ENCODE results near the gene CNN2.

The CNN2 gene

DNA sequence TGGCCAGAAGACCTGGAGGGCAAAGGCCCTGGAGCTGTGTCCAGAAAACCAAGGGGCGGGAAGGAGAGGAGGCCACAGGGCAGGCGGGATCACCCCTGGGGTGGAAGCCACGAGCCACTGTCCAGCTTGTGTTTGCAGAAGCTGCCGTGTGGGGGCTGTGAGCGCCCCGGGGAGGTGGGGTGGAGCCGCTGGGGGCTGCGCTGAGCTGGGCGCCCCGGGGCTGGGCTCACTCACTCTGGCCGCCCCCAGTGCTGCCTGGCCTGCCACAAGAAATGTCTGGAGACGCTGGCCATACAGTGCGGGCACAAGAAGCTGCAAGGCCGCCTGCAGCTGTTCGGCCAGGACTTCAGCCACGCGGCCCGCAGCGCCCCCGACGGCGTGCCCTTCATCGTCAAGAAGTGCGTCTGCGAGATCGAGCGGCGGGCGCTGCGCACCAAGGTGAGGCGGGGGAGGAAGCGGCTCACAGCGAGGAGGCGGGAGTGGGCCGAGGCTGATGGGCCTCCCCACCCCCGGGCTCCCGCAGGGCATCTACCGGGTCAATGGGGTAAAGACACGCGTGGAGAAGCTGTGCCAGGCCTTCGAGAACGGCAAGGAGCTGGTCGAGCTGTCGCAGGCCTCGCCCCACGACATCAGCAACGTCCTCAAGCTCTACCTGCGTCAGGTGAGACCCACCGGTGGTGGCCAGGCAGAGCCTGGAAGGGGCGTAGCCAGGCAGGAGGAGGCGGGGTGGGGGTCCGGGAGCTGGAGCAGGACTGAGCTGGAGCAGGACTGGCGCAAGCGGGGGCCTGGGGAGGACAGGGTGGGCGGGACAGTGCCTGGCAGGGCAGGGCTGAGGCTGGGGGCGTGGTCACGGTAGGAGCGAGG is 55.1 kb downstream of the CNN2 start:
- no peak for DNase-seq (ENCODE audit: low read depth in 2 of 2)

DNA sequence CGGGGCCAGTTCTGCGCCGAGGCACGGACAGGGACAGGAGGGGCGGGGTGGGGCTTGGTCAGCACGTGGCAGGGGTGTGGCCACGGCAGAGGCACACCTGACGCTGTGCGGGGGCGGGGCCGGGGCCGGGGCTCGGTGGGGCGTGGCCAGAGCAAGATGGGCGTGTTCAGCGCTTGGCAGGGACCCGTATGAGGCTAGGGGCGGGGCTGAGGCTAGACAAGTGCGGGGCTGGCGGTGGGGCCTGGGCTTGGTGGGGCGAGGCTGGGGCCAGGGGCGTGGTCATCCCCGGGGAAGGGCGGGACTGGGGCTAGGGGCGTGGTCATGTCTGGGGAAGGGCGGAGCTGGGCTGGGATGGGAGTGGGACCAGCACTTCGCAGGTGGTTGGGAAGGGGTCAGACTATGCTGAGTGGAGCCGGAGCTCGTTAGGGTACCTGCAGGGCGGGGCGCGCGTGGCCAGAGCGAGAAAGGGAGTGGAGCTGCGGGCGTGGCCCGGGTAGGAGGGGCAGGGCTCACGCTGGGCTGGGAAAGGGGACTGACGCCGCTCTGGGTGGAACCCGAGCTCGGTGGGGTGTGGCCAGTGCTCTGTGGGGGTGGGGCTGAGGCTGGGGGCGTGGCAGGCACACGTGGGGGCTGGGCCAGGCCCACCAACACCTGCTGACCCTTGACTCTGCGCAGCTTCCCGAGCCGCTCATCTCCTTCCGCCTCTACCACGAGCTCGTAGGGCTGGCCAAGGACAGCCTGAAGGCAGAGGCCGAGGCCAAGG is 55.9 kb downstream of the CNN2 start:
- peak in 1 of 2 donors; percentile 59 for DNase-seq (ENCODE audit: low read depth in 2 of 2)

DNA sequence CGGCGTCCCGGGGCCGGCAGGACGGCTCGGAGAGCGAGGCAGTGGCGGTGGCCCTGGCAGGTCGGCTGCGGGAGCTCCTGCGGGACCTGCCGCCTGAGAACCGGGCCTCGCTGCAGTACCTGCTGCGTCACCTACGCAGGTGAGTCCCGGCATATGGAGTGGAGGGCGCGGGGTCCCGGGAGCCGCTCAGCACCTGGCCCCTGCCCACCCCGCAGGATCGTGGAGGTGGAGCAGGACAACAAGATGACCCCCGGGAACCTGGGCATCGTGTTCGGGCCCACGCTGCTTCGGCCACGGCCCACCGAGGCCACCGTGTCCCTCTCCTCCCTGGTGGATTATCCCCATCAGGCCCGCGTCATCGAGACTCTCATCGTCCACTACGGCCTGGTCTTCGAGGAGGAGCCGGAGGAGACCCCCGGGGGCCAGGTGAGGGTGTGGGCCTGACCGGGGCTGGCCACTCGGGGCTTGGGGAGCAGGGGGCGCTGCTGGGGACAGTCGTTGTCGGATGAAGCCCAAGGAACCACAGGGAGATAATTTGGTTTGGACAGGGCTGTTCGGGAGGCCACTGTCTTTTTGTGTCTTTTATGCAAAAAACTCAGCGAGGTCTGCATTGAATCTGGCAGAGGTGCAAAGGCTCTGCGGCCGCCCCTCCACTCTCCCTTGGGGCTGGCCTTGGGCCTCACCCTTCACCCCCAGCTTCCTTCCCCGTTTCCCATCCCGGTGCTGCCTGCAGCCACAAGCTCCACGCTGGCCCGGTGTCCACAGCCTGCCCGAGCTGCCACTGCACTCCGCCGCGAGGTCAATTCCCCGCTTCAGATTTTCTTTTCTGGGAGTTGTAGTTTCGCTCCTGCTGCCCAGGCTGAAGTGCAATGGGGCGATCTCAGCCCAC is 56.8 kb downstream of the CNN2 start:
- no peak for DNase-seq (ENCODE audit: low read depth in 2 of 2)

DNA sequence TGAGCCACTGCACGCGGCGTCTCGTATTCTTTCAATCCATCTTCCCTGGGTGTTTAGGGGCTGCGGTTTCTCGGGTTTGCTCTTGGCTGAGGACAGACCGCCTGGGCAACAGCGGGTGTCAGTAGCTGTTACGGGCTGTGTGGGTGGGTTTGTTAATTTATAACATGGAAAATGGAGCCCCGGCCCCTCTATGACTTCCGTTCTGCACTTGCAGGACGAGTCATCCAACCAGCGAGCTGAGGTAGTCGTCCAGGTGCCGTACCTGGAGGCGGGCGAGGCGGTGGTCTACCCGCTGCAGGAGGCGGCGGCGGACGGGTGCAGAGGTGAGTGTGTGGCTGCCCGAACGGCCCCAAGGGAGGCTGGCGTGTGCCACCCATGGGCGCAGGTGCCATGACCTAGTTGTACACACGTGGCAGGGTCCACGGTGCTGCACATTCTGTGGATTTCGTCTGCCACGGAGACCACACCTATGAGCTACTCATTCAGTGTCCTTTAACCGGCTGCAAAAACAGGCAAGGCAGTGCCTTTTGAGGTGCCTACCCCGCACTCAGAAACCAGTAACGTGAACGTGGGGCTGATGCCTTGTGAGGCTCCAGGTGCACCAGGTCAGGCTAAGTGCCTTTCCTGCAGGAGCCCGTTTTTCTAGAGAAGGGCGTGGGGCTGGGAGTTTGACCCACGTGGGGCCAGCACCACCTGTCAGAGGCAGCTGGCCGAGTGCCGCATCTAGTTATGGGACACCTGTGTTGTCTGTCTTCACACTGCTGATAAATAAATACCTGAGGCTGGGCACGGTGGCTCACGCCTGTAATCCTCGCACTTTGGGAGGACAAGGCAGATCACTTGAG is 57.8 kb downstream of the CNN2 start:
- DNase-seq (ENCODE audit: low read depth in 2 of 2) = no peak

DNA sequence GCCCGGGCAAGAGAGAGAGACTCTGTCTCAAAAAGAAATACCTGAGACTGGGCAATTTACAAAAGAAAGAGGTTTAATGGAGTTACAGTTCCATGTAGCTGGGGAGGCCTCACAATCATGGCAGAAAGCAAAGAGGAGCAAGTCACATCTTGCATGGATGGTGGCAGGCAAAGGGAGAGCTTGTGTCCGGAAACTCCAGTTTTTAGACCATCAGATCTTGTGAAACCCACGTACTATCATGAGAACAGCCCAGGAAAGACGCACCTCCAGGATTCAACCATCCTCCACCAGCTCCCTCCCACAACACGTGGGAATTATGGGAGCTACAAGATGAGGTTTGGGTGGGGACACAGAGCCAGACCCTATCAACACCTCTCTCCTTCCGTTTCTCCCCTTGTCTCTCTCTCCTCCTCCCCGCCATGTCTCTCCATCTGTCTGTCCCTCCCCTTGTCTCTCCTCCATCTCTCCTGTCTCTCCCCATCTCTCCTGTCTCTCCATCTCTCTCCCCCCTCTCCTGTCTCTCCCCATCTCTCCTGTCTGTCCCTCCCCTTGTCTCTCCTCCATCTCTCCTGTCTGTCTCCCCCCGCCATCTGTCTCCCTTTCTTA is 58.7 kb downstream of the CNN2 start:
- DNase-seq (ENCODE audit: low read depth in 2 of 2) = no peak

DNA sequence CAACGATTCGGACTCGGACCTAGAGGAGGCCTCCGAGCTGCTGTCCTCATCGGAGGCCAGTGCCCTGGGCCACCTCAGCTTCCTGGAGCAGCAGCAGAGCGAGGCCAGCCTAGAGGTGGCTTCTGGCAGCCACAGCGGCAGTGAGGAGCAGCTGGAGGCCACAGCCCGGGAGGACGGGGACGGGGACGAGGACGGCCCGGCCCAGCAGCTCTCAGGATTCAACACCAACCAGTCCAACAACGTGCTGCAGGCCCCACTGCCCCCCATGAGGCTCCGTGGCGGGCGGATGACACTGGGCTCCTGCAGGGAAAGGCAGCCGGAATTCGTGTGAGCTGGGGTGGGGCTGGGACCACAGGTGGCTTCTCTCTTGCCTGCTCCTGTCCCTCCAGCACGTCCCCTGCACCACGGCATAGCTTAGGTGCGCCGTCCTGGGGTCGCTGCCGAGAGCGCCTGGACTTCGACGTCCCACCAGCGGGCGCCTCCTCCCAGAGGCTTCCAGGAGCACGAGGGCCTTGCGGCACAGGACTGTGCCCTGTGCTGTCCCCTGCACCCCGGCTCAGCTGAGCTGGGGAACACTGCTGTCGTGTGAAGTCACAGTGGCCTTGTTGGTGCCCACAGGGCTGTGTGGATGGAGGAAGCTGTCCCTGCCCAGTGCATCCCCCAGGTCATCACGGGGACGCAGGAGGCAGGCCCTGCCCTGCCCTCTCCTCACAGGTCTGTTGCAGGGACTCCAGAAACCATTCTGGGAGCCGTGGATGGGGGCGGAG is 59.5 kb downstream of the CNN2 start:
- DNase-seq (ENCODE audit: low read depth in 2 of 2) = no peak

DNA sequence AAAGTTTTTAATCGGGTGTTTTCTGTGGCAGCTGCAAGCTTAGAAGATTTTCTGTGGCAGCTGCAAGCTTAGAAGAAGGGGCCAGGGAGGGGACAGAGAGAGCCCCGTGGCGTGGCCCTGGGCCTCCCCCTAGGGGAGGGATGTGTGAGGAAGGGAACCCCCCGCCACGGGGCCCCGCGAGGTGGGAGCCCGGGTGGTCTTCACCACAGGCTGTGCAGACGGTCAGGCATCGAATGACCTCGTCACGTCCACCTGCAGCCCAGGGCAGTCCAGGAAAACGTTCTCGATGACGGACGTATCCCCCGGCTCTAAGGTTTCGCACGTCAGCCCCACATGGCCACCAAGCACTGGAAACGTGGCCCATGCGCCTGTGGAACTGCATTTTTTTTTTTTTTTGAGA is 60.2 kb downstream of the CNN2 start:
- no peak for DNase-seq (ENCODE audit: low read depth in 2 of 2)

DNA sequence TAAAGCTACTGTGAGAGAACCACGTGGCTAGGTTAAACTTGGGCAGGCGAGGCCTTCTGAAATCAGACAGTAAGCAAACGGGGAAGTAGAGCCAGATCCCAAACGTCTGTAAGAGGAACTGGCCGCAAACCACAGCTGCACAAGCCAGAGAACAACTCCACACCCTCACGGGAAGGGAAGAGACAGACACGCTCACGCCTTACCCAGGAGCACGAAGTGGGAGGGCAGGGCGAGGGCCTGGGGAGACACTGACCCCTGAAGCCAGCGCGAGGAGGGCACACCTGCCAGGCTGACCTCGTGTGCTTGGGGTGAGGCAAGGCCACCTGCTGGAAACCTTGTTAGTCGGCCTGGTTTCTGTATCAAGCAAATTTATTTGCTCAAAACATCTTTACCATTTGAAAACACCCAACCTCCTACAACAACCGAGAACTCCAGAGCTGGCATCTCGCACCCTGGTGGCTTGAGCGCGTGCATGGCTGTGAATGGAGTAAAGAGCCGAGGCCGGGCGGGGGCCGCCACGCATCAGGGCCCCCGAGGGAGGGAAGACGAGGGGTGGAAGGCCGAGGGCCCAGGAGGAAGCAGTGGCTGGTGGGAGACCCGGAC is 61.5 kb downstream of the CNN2 start:
- no peak for DNase-seq (ENCODE audit: low read depth in 2 of 2)

DNA sequence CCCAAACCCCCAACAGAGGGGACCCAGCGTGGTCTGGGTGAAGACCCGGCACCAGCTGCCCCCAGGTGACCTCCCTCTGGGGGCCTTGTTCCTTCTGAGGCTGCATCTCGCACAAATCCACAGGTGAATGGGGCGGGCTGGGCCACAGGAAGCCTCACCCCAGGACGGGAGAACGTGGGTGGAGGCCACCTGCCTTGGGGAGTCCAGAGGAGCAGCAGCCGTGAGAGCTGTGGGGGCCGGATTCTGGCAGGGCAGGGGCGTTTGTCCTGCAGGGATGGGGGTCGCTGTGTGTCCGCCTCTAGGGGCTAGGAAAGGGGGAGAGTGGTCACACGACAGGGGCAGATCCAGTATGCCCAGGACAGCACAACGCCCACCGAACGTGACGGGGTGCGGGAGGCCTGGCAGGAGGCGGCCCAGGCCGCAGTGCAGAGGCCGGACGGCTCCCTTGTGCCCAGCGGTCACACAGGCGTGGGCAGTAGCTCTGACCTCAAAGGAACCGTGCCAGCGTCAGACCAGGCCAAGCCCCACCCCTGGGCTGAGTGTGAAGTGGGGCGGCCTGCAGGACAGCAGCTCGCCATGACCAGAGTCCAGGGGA is 62.1 kb downstream of the CNN2 start:
- no peak for DNase-seq (ENCODE audit: low read depth in 2 of 2)
